Loucy (cell line): Measurements from ENCODE around the gene SRP72.

ENCODE experiments used
- CTCF ChIP-seq: fragments of 200-600 bp; sonication (generic); conservative IDR thresholded peaks from 2 replicates; pipeline ENCODE4 v1.5.1; 2014; ENCODE audit warnings: mild to moderate bottlenecking, antibody characterized with exemption, low read length
- EZH2phosphoT487 ChIP-seq: fragments of 200-600 bp; IDR thresholded peaks from 2 replicates; pipeline ENCODE4 v1.6.1; 2018; ENCODE audit warnings: antibody characterized with exemption, mild to moderate bottlenecking, moderate library complexity, borderline replicate concordance

- no peak for TF ChIP-seq CTCF
- TF ChIP-seq EZH2phosphoT487: no peak
Observed at GRCh38 chr4:56496241-56496640, 28.8 kb downstream of the SRP72 start.
